ENCODE results near the gene PKP4. TPM values are rescaled to one million over a fixed set of nuclear protein-coding genes. Genes with fewer than 3 reads are reported as not detected.

PKP4 gene
- total RNA-seq, 1 experiment from 2014 or later, result 147 TPM

DNA sequence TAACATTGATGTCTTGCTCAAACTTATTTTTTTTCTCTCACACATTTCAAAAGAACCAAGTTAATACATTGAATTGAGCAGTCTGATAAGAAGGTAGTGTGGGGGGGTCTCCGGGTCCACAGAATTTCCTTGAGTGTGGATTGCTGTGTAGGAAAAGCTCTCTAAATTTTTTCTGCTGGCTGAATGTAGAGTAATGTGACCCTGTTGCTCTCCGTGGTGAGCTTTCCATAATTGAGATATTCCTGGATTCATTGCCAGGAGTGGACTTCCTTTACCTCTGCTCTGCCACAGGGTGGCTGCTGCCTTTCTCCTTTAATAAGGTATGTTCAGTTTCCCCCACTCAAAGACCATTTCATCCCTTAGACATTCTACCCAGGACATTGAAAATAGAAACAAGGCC is 50.9 kb downstream of the PKP4 start:
- Mint-ChIP-seq H3K27me3 (ENCODE audit: insufficient read depth, unreplicated experiment) (no peaks in the 10 kb centered on the region), H3K9me3 (ENCODE audit: unreplicated experiment) (no peaks in the 10 kb centered on the region), H3K4me1 (ENCODE audit: low read depth, unreplicated experiment) (peaks cover 24% of the 10 kb centered on the region), H3K4me3 (ENCODE audit: unreplicated experiment) (no peak overlapping the region), H3K27ac (ENCODE audit: unreplicated experiment) (peak overlapping the region; percentile 63), H3K36me3 (ENCODE audit: insufficient read depth, unreplicated experiment) (peaks cover 21% of the 10 kb centered on the region)
- H3K36me3 ChIP-seq (ENCODE audit: control insufficient read depth, insufficient read depth, low read length), result no peaks in the 10 kb centered on the region
- H3K4me1 ChIP-seq, result peaks cover 31% of the 10 kb centered on the region
- intact Hi-C loops (cut with micrococcal nuclease; ENCODE audit: unreplicated experiment), result no loop called here
- BruUV-seq (replicated peaks), result no TSS peak
- H3K27me3 ChIP-seq (replicated peaks; ENCODE audit: control insufficient read depth, insufficient read depth, low read length), result no peaks in the 10 kb centered on the region
- DNase-seq, result no peak
- ChIA-PET CTCF (no interaction called here), POLR2A (no interaction called here)
- no peak overlapping the region for H3K4me3 ChIP-seq (ENCODE audit: low read depth, low read length)
- TF ChIP-seq, protein P1, sequence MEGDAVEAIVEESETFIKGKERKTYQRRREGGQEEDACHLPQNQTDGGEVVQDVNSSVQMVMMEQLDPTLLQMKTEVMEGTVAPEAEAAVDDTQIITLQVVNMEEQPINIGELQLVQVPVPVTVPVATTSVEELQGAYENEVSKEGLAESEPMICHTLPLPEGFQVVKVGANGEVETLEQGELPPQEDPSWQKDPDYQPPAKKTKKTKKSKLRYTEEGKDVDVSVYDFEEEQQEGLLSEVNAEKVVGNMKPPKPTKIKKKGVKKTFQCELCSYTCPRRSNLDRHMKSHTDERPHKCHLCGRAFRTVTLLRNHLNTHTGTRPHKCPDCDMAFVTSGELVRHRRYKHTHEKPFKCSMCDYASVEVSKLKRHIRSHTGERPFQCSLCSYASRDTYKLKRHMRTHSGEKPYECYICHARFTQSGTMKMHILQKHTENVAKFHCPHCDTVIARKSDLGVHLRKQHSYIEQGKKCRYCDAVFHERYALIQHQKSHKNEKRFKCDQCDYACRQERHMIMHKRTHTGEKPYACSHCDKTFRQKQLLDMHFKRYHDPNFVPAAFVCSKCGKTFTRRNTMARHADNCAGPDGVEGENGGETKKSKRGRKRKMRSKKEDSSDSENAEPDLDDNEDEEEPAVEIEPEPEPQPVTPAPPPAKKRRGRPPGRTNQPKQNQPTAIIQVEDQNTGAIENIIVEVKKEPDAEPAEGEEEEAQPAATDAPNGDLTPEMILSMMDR (IDR thresholded peaks at IDR 0.05; ENCODE audit: insufficient read depth in 1 of 2, low read depth in 1 of 2, low read length in 1 of 2, severe bottlenecking in 1 of 2, unreplicated experiment in 1 of 2), result no peak
- no peaks in the 10 kb centered on the region for H3K9me3 ChIP-seq

GRCh38 chr2:158509928-158510797 is 53.4 kb downstream of the PKP4 start:
- Mint-ChIP-seq H3K27me3 (ENCODE audit: insufficient read depth, unreplicated experiment) (no peaks in the 10 kb centered on the region), H3K9me3 (ENCODE audit: unreplicated experiment) (no peaks in the 10 kb centered on the region), H3K4me3 (ENCODE audit: unreplicated experiment) (no peak overlapping the region), H3K36me3 (ENCODE audit: insufficient read depth, unreplicated experiment) (peaks cover 21% of the 10 kb centered on the region), H3K4me1 (ENCODE audit: low read depth, unreplicated experiment) (peaks cover 14% of the 10 kb centered on the region), H3K27ac (ENCODE audit: unreplicated experiment) (peak overlapping the region; percentile 31)
- no TSS peak for BruUV-seq (replicated peaks)
- TF ChIP-seq, protein P1 (IDR thresholded peaks at IDR 0.05; ENCODE audit: insufficient read depth in 1 of 2, low read depth in 1 of 2, low read length in 1 of 2, severe bottlenecking in 1 of 2, unreplicated experiment in 1 of 2), result no peak
- intact Hi-C loops (cut with micrococcal nuclease; ENCODE audit: unreplicated experiment), result no loop called here
- CTCF ChIA-PET, result no interaction called here
- no peaks in the 10 kb centered on the region for H3K9me3 ChIP-seq
- H3K27me3 ChIP-seq (replicated peaks; ENCODE audit: control insufficient read depth, insufficient read depth, low read length), result no peaks in the 10 kb centered on the region
- DNase-seq, result no peak
- peaks cover 6% of the 10 kb centered on the region for H3K4me1 ChIP-seq
- POLR2A ChIA-PET, result no interaction called here
- no peak overlapping the region for H3K4me3 ChIP-seq (ENCODE audit: low read depth, low read length)
- no peaks in the 10 kb centered on the region for H3K36me3 ChIP-seq (ENCODE audit: control insufficient read depth, insufficient read depth, low read length)

DNA sequence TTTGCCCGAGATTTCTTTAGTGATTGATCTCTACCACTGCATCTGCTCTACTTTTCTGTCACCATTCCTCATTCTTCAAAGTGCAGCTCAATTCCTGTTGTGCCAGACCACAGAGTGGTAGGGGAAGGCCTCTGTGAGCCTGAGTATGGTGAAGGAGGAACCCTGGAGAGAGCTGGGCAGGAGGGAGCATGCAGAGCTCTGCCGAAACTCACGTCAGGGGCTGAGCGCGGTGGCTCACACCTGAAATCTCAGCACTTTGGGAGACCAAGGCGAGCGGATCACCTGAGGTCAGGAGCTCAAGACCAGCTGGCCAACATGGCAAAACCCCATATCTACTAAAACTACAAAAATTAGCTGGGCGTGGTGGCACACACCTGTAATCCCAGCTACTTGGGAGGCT is 54.1 kb downstream of the PKP4 start:
- Histone ChIP-seq H3K27me3 (replicated peaks; ENCODE audit: control insufficient read depth, insufficient read depth, low read length) (no peaks in the 10 kb centered on the region), H3K9me3 (no peaks in the 10 kb centered on the region), H3K4me3 (ENCODE audit: low read depth, low read length) (no peak overlapping the region), H3K4me1 (no peaks in the 10 kb centered on the region), H3K36me3 (ENCODE audit: control insufficient read depth, insufficient read depth, low read length) (no peaks in the 10 kb centered on the region)
- TF ChIP-seq, protein P1 (IDR thresholded peaks at IDR 0.05; ENCODE audit: insufficient read depth in 1 of 2, low read depth in 1 of 2, low read length in 1 of 2, severe bottlenecking in 1 of 2, unreplicated experiment in 1 of 2), result no peak
- ChIA-PET CTCF (no interaction called here), POLR2A (no interaction called here)
- DNase-seq, result no peak
- Mint-ChIP-seq H3K27ac (ENCODE audit: unreplicated experiment) (no peak overlapping the region), H3K9me3 (ENCODE audit: unreplicated experiment) (no peaks in the 10 kb centered on the region), H3K4me3 (ENCODE audit: unreplicated experiment) (no peak overlapping the region), H3K27me3 (ENCODE audit: insufficient read depth, unreplicated experiment) (no peaks in the 10 kb centered on the region), H3K4me1 (ENCODE audit: low read depth, unreplicated experiment) (peaks cover 13% of the 10 kb centered on the region), H3K36me3 (ENCODE audit: insufficient read depth, unreplicated experiment) (peaks cover 21% of the 10 kb centered on the region)
- intact Hi-C loops (cut with micrococcal nuclease; ENCODE audit: unreplicated experiment), result no loop called here
- BruUV-seq (replicated peaks), result no TSS peak
